AG09319 (cell line): Measurements from ENCODE around the gene CFAP54.

Source experiments
- DNase-seq: peaks from one replicate; pipeline ENCODE4 v3.0.0-alpha.2; 2010; ENCODE audit warnings: low read depth; ENCODE audit errors: extremely low read depth
- CTCF ChIP-seq: IDR thresholded peaks from 2 replicates; pipeline ENCODE4 v1.5.1; 2011; ENCODE audit warnings: low read depth, mild to moderate bottlenecking, inconsistent platforms, low read length, moderate library complexity

Gene CFAP54

DNA sequence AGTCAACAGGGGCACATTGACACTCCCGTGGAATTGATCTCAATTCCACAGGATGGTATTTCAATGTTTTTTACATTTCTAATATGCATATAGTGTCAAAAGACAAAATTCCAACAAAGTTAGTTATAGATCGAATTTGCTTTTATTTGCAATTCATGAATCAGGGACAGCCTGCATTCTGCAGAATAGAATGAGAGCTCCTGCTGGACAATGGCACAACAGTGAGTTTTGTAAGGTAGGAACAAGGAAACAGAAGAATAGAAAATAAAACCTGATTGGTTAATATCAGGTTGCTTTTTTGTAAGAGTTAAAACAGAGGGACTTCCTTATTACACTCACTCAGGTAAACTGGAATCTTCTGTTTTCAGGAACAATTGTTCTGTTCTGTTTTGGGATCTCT lies 384.8 kb downstream of the CFAP54 start:
- DNase-seq, result no peak
- TF ChIP-seq CTCF, result no peak

DNA sequence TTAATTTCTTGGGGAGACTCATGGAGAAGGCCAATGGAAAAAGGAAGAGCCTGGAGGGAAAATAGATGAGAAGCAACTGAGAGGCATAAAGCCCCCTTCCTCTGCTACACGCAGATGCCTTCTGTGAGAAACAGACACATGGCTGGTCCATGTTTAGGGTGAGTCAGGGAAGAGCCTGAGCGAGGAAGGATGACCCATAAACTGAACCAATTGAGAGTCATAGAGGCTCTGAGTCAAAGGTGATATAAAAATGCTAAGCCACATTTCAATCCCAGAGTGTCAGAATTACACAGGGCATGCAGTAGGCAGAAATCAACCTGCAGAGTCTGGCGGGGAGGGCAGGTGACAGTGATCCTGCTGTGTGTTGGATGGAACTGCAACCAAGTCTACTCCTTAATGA lies 387.6 kb downstream of the CFAP54 start:
- DNase-seq, result no peak
- TF ChIP-seq CTCF, result no peak

DNA sequence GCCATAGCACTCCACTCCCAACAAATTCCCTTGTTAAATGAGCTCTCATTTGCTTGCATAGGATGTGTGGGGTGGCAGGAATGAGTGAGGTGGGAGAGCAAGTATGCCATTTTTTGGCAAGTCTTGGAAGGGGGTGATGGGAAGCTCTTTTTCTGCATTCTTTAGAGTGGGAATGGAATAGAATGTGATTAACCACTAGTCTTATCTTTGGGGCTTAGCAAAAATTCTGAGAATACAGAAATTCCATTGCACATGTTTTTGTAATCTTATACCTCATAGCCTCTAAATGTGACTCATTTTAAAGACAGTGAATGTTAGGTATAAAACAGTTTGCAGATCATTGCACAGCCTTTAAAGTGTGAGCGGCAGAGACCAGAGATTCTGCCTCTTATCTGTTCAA lies 389.3 kb downstream of the CFAP54 start:
- no peak for DNase-seq
- no peak for TF ChIP-seq CTCF

GRCh38 chr12:96879301-96879700 lies 389.9 kb downstream of the CFAP54 start:
- no peak for TF ChIP-seq CTCF
- DNase-seq, result no peak

- no peak for DNase-seq
- TF ChIP-seq CTCF, result no peak
These were observed 390.8 kb downstream of the CFAP54 start for GRCh38 chr12:96880220-96880619.

DNA sequence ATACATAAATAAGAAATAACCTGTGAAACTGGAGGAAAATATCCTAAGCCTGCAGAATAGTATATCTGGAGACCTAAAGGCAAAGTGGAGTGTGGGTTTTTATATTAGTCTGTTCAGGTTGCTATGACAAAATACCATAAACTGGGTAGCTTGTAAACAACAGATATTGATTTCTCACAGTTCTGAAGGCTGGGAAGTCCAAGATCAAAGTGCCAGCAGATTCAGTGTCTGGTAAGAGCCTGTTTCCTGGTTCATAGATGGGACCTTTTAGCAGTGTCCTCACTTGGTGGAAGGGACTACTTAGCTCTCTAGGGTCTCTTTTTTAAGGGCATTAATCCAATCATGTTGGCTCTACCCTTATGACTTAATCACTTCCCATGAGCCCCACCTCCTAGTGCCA lies 392.2 kb downstream of the CFAP54 start:
- no peak for DNase-seq
- TF ChIP-seq CTCF, result no peak

- TF ChIP-seq CTCF, result no peak
- DNase-seq, result no peak
These were observed 393.5 kb downstream of the CFAP54 start for GRCh38 chr12:96882862-96883261.
